HEK293 (cell line): ENCODE data around the gene APOL1.

Experiments
- CTCF ChIA-PET: fragments of 350-600 bp; formaldehyde crosslinking; extraction: SDS; loops from one replicate; lab custom pipeline; 2021; ENCODE audit warnings: antibody characterized with exemption; lab: Yijun Ruan, JAX
- POLR2A ChIA-PET: fragments of 300-600 bp; formaldehyde crosslinking; extraction: SDS; loops from one replicate; lab custom pipeline; 2020; ENCODE audit warnings: antibody characterized with exemption, inconsistent platforms; lab: Yijun Ruan, JAX
- H3K27ac ChIP-seq: fragments of 200-500 bp; sonication (Bioruptor generic); 2 replicates; pipeline ENCODE4 v1.5.1; 2014; ENCODE audit warnings: low read depth, low read length, control low read depth, inconsistent platforms; ENCODE audit errors: extremely low read depth
- H3K36me3 ChIP-seq, 2 experiments: fragments of 200-500 bp in 1 of 2; sonication (Bioruptor generic) in 1 of 2; 1 replicate in 1 of 2; 2 replicates in 1 of 2; pipeline ENCODE4 v1.5.1; 2014 to 2017; ENCODE audit warnings: inconsistent platforms in 2 of 2, low read length in 2 of 2; ENCODE audit not compliant: control insufficient read depth in 2 of 2, insufficient read depth in 1 of 2
- H3K4me1 ChIP-seq: fragments of 200-500 bp; sonication (Bioruptor generic); 2 replicates; pipeline ENCODE4 v1.5.1; 2014; ENCODE audit warnings: mild to moderate bottlenecking, low read length, inconsistent platforms; ENCODE audit not compliant: control insufficient read depth, insufficient read depth
- H3K4me3 ChIP-seq: 2 replicates; pipeline ENCODE4 v1.5.1; 2011; ENCODE audit warnings: low read depth, mild to moderate bottlenecking, control low read depth, low read length, moderate library complexity
- H3K9me3 ChIP-seq: fragments of 200-500 bp; sonication (Bioruptor generic); 2 replicates; pipeline ENCODE4 v1.5.1; 2014; ENCODE audit warnings: low read depth, low read length, inconsistent platforms; ENCODE audit not compliant: control insufficient read depth, insufficient read depth
- HOXA7 ChIP-seq: sonication (generic); formaldehyde crosslinking; IDR thresholded peaks from 2 replicates; pipeline ENCODE4 v1.8.1; 2022; ENCODE audit warnings: missing genetic modification reagents, borderline replicate concordance
- HOXC10 ChIP-seq: sonication (generic); formaldehyde crosslinking; IDR thresholded peaks from 2 replicates; pipeline ENCODE4 v1.8.1; 2023; ENCODE audit warnings: mild to moderate bottlenecking, missing genetic modification reagents
- YY1 ChIP-seq: fragments of 450-650 bp; formaldehyde crosslinking; IDR thresholded peaks from 2 replicates; pipeline ENCODE4 v1.5.1; 2018; ENCODE audit warnings: missing biosample characterization, missing genetic modification characterization
- ZBTB48 ChIP-seq: fragments of 450-650 bp; formaldehyde crosslinking; IDR thresholded peaks from 2 replicates; pipeline ENCODE4 v1.5.1; 2016; ENCODE audit warnings: missing biosample characterization, missing genetic modification characterization
- ZBTB7A ChIP-seq: fragments of 450-650 bp; formaldehyde crosslinking; IDR thresholded peaks from 2 replicates; pipeline ENCODE4 v1.5.1; 2016; ENCODE audit warnings: low read depth, missing biosample characterization, missing genetic modification characterization
- ZFP41 ChIP-seq: fragments of 450-650 bp; formaldehyde crosslinking; IDR thresholded peaks from 2 replicates; pipeline ENCODE4 v1.5.1; 2016; ENCODE audit warnings: missing biosample characterization, missing genetic modification characterization, borderline replicate concordance
- ZNF214 ChIP-seq: fragments of 450-650 bp; formaldehyde crosslinking; IDR thresholded peaks from 2 replicates; pipeline ENCODE4 v1.5.1; 2017; ENCODE audit warnings: missing biosample characterization, mild to moderate bottlenecking, missing genetic modification characterization, borderline replicate concordance
- ZNF266 ChIP-seq: fragments of 450-650 bp; formaldehyde crosslinking; IDR thresholded peaks from 2 replicates; pipeline ENCODE4 v1.5.1; 2016; ENCODE audit warnings: missing biosample characterization, missing genetic modification characterization, low read depth
- ZNF335 ChIP-seq: fragments of 450-650 bp; formaldehyde crosslinking; conservative IDR thresholded peaks from 2 replicates; pipeline ENCODE4 v1.5.1; 2016; ENCODE audit warnings: missing biosample characterization, missing genetic modification characterization
- ZNF394 ChIP-seq: fragments of 450-650 bp; formaldehyde crosslinking; IDR thresholded peaks from 2 replicates; pipeline ENCODE4 v1.5.1; 2016; ENCODE audit warnings: missing biosample characterization, missing genetic modification characterization, mild to moderate bottlenecking, moderate library complexity, borderline replicate concordance
- ZNF404 ChIP-seq: fragments of 450-650 bp; formaldehyde crosslinking; IDR thresholded peaks from 2 replicates; pipeline ENCODE4 v1.5.1; 2017; ENCODE audit warnings: missing biosample characterization, missing genetic modification characterization
- ZNF48 ChIP-seq: fragments of 450-650 bp; formaldehyde crosslinking; IDR thresholded peaks from 2 replicates; pipeline ENCODE4 v1.5.1; 2016; ENCODE audit warnings: missing biosample characterization, missing genetic modification characterization
- ZNF530 ChIP-seq: fragments of 450-650 bp; formaldehyde crosslinking; IDR thresholded peaks from 2 replicates; pipeline ENCODE4 v1.5.1; 2016; ENCODE audit warnings: low read depth, missing biosample characterization, missing genetic modification characterization
- ZNF560 ChIP-seq: fragments of 450-650 bp; formaldehyde crosslinking; IDR thresholded peaks from 2 replicates; pipeline ENCODE4 v1.5.1; 2017; ENCODE audit warnings: missing biosample characterization, missing genetic modification characterization, borderline replicate concordance
- ZNF670 ChIP-seq: fragments of 450-650 bp; formaldehyde crosslinking; IDR thresholded peaks from 2 replicates; pipeline ENCODE4 v1.5.1; 2016; ENCODE audit warnings: missing biosample characterization, missing genetic modification characterization, low read depth
- ZNF677 ChIP-seq: fragments of 450-650 bp; IDR thresholded peaks from 2 replicates; pipeline ENCODE4 v1.5.0; 2018; ENCODE audit warnings: missing biosample characterization, mild to moderate bottlenecking, missing genetic modification characterization, moderate library complexity
- ZNF747 ChIP-seq: fragments of 450-650 bp; formaldehyde crosslinking; IDR thresholded peaks from 2 replicates; pipeline ENCODE4 v1.5.1; 2016; ENCODE audit warnings: missing biosample characterization, missing genetic modification characterization
- TF ChIP-seq, protein P1 (sequence below): fragments of 450-650 bp; formaldehyde crosslinking; IDR thresholded peaks from 2 replicates; pipeline ENCODE4 v1.5.1; 2016; ENCODE audit warnings: missing biosample characterization, missing genetic modification characterization
- TF ChIP-seq, protein P2 (sequence below): fragments of 450-650 bp; formaldehyde crosslinking; IDR thresholded peaks from 2 replicates; pipeline ENCODE4 v1.5.1; 2016; ENCODE audit warnings: missing biosample characterization, missing genetic modification characterization, low read depth
- TF ChIP-seq, protein P3 (sequence below): fragments of 450-650 bp; formaldehyde crosslinking; IDR thresholded peaks from 2 replicates; pipeline ENCODE4 v1.5.1; 2016; ENCODE audit warnings: missing biosample characterization, missing genetic modification characterization, low read depth
- TF ChIP-seq, protein P4 (sequence below): fragments of 450-650 bp; formaldehyde crosslinking; IDR thresholded peaks from 2 replicates; pipeline ENCODE4 v1.5.1; 2016; ENCODE audit warnings: missing biosample characterization, missing genetic modification characterization

The APOL1 gene

DNA sequence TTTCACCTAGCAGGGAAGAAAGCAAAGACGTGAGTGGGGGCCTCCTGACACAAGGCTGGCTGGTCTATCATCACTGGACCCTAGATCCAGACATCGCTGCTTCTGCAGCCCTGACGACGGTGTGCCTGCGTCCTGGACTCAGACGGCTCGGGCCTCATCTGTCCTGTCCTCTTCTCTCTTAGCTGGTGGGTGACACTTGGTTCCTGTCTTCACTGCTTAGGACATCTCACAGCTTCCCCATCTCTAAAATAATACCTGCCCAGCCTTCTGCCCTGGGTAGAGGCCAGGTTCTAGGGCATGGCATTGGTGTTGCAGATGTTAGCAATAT lies 41.3 kb downstream of the APOL1 start:
- Histone ChIP-seq H3K4me1 (no peaks in the 10 kb centered on the region), H3K9me3 (no peaks in the 10 kb centered on the region), H3K36me3 (peaks cover 30 to 86% of the 10 kb centered on the region in 2 experiments), H3K27ac (no peak overlapping the region), H3K4me3 (no peak overlapping the region)
- TF ChIP-seq ZNF48 = no peak
- no peak for TF ChIP-seq ZBTB7A (tag by site-specific recombination)
- no peak for TF ChIP-seq YY1 (tag by site-specific recombination)
- no peak for TF ChIP-seq ZNF530 (tag by site-specific recombination)
- TF ChIP-seq, protein P1, sequence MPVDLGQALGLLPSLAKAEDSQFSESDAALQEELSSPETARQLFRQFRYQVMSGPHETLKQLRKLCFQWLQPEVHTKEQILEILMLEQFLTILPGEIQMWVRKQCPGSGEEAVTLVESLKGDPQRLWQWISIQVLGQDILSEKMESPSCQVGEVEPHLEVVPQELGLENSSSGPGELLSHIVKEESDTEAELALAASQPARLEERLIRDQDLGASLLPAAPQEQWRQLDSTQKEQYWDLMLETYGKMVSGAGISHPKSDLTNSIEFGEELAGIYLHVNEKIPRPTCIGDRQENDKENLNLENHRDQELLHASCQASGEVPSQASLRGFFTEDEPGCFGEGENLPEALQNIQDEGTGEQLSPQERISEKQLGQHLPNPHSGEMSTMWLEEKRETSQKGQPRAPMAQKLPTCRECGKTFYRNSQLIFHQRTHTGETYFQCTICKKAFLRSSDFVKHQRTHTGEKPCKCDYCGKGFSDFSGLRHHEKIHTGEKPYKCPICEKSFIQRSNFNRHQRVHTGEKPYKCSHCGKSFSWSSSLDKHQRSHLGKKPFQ (tag by site-specific recombination) = no peak
- no peak for TF ChIP-seq ZNF404
- TF ChIP-seq HOXA7 = no peak
- TF ChIP-seq, protein P2, sequence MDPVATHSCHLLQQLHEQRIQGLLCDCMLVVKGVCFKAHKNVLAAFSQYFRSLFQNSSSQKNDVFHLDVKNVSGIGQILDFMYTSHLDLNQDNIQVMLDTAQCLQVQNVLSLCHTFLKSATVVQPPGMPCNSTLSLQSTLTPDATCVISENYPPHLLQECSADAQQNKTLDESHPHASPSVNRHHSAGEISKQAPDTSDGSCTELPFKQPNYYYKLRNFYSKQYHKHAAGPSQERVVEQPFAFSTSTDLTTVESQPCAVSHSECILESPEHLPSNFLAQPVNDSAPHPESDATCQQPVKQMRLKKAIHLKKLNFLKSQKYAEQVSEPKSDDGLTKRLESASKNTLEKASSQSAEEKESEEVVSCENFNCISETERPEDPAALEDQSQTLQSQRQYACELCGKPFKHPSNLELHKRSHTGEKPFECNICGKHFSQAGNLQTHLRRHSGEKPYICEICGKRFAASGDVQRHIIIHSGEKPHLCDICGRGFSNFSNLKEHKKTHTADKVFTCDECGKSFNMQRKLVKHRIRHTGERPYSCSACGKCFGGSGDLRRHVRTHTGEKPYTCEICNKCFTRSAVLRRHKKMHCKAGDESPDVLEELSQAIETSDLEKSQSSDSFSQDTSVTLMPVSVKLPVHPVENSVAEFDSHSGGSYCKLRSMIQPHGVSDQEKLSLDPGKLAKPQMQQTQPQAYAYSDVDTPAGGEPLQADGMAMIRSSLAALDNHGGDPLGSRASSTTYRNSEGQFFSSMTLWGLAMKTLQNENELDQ (tag by site-specific recombination) = no peak
- no peak for TF ChIP-seq ZNF266 (tag by site-specific recombination)
- TF ChIP-seq, protein P3, sequence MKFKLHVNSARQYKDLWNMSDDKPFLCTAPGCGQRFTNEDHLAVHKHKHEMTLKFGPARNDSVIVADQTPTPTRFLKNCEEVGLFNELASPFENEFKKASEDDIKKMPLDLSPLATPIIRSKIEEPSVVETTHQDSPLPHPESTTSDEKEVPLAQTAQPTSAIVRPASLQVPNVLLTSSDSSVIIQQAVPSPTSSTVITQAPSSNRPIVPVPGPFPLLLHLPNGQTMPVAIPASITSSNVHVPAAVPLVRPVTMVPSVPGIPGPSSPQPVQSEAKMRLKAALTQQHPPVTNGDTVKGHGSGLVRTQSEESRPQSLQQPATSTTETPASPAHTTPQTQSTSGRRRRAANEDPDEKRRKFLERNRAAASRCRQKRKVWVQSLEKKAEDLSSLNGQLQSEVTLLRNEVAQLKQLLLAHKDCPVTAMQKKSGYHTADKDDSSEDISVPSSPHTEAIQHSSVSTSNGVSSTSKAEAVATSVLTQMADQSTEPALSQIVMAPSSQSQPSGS (tag by site-specific recombination) = no peak
- TF ChIP-seq ZNF677 (tag by site-specific recombination) = no peak
- TF ChIP-seq ZNF747 (tag by site-specific recombination) = no peak
- CTCF ChIA-PET = interaction anchor here (1.1 to 2.3 kb wide), 3 partner anchors 8 to 193 kb away, joined by 7 to 12 read pairs (median 10); no protein-coding TSS in a partner anchor
- POLR2A ChIA-PET = no interaction called here

DNA sequence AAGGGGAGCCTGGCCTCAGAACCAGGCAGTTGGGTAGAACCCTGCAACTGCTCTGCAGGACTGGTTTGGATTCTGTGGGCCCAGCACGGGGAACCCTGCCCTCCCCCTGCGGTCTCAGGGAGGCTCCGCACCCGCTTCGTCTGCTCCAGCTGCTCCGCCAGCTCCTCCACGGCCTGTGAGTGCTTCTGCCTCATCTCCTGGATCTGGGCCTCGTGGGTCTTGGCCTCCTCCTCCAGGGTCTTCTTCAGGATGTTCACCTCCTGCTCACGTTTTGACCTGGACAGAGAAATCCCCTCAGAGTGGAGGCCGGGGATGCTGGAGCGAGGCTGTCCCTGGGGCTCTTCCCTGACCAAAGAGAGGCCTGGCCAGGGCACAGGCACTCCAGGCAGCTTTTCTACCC lies 41.9 kb downstream of the APOL1 start:
- TF ChIP-seq ZNF335 (tag by site-specific recombination) (no peak), ZNF394 (tag by site-specific recombination) (0 out of 2 replicates have a peak, but pooled peaks have one; percentile 18), HOXC10 (no peak)
- POLR2A ChIA-PET = no interaction called here

DNA sequence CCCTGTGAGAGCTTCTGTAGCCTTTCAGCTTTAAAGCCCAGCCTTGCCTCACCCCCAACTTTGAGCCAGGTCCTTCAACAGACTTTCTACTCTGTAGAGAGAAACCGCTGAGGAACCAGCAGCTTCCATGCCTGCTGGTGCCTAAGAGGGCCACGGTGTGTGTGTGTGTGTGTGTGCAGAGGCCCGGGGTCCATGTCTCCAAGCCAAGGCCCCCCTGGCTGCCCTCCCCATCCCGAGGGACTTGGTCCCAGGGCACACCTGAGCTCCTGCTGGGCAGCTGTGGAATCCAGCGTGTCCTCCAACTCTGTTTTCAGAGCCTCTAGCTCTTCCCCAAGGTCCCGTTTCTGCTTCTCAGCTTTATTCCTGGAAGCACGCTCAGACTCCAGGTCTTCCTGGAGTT lies 42.3 kb downstream of the APOL1 start:
- Histone ChIP-seq H3K9me3 (no peaks in the 10 kb centered on the region), H3K4me1 (no peaks in the 10 kb centered on the region), H3K4me3 (no peak overlapping the region), H3K27ac (no peak overlapping the region), H3K36me3 (peaks cover 27 to 88% of the 10 kb centered on the region in 2 experiments)
- ChIA-PET CTCF (interaction anchor here (0.9 to 1.8 kb wide), 3 partner anchors 9 to 175 kb away, joined by 3 to 10 read pairs (median 5); no protein-coding TSS in a partner anchor), POLR2A (no interaction called here)
- TF ChIP-seq ZFP41 = no peak
- TF ChIP-seq, protein P4, sequence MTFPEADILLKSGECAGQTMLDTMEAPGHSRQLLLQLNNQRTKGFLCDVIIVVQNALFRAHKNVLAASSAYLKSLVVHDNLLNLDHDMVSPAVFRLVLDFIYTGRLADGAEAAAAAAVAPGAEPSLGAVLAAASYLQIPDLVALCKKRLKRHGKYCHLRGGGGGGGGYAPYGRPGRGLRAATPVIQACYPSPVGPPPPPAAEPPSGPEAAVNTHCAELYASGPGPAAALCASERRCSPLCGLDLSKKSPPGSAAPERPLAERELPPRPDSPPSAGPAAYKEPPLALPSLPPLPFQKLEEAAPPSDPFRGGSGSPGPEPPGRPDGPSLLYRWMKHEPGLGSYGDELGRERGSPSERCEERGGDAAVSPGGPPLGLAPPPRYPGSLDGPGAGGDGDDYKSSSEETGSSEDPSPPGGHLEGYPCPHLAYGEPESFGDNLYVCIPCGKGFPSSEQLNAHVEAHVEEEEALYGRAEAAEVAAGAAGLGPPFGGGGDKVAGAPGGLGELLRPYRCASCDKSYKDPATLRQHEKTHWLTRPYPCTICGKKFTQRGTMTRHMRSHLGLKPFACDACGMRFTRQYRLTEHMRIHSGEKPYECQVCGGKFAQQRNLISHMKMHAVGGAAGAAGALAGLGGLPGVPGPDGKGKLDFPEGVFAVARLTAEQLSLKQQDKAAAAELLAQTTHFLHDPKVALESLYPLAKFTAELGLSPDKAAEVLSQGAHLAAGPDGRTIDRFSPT = no peak
- TF ChIP-seq, protein P3 (tag by site-specific recombination) = no peak
- TF ChIP-seq ZNF214 (tag by site-specific recombination) = no peak
- no peak for TF ChIP-seq ZBTB48
- TF ChIP-seq ZNF560 (tag by site-specific recombination) = no peak
- TF ChIP-seq ZNF670 (tag by site-specific recombination) = no peak

More for the DNA sequence above, 41.9 kb downstream of the APOL1 start:
- Histone ChIP-seq H3K4me1 (no peaks in the 10 kb centered on the region), H3K4me3 (no peak overlapping the region), H3K36me3 (peaks cover 27 to 86% of the 10 kb centered on the region in 2 experiments), H3K9me3 (no peaks in the 10 kb centered on the region), H3K27ac (no peak overlapping the region)
- CTCF ChIA-PET = interaction anchor here (1.2 to 1.8 kb wide), 2 partner anchors 9 to 176 kb away, joined by 5 to 10 read pairs; no protein-coding TSS in a partner anchor
